ENCODE measurements around the gene SLC66A3.
"Not testable (repeated sequence)": the region's sequence is repeated elsewhere in the genome, so short reads cannot be mapped to it uniquely, and the experiment has no call there.

Gene SLC66A3

DNA sequence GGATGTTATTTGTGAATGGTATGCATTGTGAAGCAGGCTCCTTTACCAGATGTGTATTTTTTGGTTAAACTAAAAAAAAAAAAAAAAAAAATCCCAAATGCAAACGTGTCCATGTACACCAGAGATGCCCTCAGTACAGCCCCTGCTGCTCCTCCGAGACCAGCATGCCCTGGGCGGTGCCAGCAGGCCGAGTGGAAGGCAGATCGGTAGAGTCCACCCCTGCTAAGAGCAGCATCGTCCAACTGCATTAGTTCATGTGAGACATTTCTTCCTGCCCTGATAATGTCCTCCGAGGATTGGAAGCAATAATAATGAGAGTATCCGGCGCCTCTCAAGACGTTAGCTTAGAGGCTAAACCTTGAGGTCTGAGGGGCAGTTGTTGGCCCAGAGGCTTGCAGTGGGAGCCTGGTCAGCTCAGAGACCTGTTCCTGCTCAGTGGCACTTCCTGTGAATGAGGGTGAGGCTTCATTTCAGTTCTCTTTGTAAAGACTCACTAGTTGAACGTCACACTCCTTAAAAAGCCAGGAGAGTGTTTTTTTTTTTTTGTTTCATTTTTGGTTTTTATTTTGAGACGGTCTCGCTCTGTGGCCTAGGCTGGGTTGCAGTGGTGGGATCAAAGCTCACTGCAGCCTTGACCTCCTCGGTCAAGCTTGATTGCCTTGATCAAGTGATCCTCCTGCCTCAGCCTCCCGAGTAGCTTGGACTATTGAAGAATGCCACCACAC is 5.6 kb downstream of the SLC66A3 start:
- no peak for FAIRE-seq

DNA sequence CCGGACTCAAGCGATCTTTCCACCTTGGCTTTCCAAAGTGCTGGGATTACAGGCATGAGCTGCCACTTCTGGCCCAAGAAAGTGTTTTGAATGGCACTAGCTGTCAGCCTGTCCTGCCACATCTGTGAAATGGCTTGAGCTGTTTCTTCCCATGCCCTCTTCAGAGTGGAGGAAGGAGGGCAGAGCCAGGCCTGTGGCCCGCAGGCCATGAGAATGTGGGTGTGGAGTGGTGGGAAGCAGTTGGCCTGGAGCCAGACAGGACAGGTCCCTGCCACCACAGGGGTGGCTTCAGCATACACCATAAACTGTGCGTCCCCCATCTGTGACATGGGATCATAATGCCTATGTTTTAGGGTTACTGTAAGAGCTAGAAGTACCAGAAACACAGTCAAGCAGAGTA is 6.5 kb downstream of the SLC66A3 start:
- DNase-seq (ENCODE audit: insufficient read length, low spot score), result no peak
- FAIRE-seq, result no peak

More for the DNA sequence above, 5.6 kb downstream of the SLC66A3 start:
- no peak for DNase-seq (ENCODE audit: insufficient read length, low spot score)

DNA sequence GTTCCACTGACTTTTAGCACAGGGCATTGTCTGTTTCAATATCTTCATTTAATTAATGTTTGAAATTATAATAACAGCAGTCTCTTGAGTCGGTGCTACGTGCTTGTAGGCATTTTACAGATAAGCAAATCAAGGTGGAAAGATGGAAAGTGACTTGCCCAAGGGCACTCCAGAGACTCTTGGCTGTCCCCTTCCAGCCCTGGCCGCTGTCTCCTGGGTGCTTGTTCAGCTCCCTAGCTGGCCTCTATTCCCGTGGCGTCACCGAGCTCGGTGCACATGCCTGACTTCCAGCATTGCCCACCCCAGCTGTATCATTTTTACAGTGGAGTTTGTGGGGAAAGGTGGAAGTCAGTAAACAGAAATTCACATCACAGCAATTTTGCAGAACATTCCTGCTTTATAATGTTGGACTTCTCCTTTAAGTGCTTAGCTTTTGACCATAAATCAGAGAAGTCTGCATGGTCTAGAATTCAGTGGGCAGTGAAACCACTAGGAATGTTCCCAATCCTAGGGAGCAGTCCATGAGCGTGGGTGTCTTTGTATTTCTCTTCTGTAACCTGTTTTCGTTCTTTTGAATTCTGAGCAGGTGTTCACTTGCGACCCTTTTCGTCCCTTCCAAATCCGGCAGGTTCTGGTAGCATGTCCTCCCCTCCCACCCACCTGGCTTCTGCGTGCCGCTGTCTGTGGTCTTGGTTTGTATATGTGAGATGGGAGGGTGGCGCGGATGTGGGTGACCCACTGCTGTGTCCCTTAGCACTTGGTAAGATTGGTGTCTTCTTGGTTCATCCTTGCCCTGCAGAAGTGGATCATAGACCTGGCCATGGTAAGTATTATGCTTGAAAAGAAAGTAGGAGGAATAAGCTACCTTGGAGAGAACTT is 8.4 kb downstream of the SLC66A3 start:
- no peak for FAIRE-seq
- no peak for DNase-seq (ENCODE audit: insufficient read length, low spot score)

DNA sequence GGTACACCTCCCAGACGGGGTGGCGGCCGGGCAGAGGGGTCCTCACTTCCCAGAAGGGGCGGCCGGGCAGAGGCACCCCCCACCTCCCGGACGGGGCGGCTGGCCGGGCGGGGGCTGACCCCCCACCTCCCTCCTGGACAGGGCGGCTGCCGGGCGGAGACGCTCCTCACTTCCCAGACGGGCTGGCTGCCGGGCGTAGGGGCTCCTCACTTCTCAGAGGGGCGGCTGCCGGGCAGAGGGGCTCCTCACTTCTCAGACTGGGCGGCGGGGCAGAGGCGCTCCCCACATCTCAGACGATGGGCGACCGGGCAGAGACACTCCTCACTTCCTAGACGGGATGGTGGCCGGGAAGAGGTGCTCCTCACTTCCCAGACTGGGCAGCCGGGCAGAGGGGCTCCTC is 9.8 kb downstream of the SLC66A3 start:
- FAIRE-seq; DNase-seq (ENCODE audit: insufficient read length, low spot score): not testable (repeated sequence)

DNA sequence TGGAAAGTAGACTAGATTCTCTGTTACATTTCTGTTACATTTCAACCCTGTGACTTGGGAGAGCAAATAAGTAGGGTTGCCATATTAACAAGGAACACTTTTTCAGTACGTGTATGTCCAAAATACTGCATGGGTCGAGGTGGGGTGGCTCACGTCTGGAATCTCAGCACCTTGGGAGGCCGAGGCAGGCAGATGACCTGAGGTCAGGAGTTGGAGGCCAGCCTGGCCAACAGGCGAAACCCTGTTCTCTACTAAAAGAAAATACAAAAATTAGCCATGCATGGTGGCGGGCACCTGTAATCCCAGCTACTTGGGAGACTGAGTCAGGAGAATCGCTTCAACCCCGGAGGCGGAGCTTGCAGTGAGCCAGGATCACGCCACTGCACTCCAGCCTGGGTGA is 11.2 kb downstream of the SLC66A3 start:
- DNase-seq (ENCODE audit: insufficient read length, low spot score) (no peak), FAIRE-seq (no peak)

DNA sequence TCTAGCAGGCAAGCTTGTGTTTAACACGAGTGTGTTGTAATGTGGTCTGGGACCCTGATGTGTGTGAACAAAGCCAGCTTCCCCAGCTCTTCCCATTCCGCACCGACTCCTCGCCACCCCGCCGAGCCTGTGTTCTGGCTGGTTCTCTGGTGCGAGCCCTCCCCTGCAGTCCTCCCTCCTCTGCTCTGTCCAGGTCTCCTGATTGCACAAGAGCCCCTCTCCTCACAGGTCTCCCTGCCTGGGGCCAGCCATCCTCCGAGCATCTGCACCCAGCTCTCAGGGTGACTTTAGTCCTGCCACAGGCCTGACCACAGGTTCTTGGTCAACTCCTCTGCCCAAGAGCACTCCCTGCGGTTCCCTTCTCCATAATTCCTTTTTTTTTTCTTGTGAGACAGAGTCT is 13.2 kb downstream of the SLC66A3 start:
- no peak for DNase-seq (ENCODE audit: insufficient read length, low spot score)
- no peak for FAIRE-seq

DNA sequence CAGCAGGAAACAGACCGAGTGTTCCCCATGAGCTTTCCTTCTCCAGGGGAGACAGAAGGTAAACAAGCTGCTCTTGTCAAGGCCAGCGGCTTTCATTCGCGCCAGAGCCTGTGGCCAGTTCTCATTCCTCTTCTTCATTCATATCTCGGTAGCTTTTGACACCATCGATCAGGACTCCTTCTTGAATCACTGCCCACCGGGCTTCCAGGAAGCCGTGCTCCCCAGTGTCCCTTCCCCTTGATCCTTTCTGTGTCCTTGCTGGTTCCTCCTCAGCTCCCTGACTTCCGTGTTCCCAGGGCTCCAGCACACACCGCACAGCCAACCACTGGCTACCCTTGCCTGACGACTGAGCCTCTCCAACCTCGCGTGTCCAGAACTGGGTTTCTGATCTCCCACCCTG is 14.1 kb downstream of the SLC66A3 start:
- no peak for DNase-seq (ENCODE audit: insufficient read length, low spot score)
- no peak for FAIRE-seq

DNA sequence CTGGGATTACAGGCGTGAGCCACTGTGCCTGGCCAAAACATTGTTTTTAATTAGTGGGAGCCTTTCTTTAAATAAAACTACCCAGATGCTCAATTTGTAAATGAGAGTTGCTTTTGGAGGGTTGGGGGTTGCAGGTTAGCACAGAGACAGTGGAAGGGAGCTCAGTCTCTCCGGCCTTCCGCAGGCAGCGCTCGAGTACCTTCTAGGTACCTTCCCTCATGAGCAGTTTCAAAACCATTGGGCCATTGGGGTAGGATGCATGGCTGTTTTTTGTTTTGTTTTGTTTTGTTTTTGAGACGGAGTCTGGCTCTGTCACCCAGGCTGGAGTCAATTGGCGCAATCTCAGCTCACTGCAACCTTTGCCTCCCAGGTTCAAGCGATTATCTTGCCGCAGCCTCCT is 19.0 kb downstream of the SLC66A3 start:
- FAIRE-seq (no peak), DNase-seq (ENCODE audit: insufficient read length, low spot score) (no peak)

DNA sequence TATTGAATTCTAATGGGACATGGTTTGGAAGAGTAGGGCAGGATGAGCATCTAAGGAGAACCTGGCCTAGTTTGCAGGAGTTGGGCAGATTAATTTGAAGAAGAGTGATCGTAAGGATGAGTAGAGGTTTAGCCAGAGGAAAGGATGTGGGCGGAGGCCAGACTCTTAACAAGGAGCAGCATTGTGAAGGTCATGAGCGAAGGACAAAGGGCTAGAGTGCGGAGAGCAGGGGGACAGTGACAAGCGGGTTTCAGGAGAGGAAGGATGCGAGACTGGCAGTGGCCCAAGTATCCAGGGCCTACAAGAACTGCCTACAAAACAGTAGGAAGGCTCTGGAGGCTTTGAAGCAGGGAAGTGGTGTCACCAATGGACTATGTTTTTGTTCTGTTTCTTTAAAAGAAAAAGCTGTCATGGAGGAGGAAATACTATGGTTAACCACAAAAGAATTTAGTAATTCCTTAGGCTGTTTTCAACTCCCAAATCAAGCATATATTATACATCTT is 20.1 kb downstream of the SLC66A3 start:
- DNase-seq (ENCODE audit: insufficient read length, low spot score), result peak; percentile 41
- FAIRE-seq, result no peak

DNA sequence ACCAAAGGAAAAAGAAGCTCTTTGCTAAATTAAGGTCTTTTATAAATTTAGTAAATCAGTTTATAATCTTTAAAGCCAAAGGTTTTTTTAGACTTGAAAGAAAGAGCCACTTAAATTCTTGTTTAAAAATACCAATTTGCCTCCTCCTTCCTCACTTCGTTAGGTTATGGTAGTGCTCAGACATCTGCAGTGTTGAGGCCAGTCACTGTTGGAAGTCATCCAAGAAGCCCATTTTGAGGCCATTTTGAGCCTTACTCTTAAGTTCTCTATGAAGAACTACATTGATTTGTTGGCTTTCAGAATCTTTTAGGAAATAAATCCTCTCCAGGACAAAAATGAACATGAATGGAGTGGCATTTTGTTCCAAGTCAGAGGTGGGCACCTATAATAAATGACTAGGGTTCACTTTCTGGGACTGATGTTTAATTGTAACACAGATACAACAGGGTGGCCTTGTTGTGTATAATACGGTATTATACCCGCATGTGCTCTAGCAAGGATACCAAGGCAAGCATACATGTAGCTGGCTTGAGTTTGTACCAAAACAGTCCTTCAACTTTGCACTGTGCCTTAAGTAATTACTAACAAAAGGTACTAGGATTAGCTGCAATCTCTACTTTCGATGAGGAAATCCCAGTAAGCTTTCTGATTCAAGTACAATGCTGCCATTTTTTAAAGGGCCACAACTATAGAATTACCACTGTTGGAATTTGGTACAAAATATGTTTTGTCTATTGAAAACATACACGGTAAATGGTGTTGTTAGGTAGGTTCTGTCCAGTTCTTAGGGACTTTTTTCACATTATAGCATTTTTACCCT is 22.8 kb downstream of the SLC66A3 start:
- no peak for FAIRE-seq
- no peak for DNase-seq (ENCODE audit: insufficient read length, low spot score)

DNA sequence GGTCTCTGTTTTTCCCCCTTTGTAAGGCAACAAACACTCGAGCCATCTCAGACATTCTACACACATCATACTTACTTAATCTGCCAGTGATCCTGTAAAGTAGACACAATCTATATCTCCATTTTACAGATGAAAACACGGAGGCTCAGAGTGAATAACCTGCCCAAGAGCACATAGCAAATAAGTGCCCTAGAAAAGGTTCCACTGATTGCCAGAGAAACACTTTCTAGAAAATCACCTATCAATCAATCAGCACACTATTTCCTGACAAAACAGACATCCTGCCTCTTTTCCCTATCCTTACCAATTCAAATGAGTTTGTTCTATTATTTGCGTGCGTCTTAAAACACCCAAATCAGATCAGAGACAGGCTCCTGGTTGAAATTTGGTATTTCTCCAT is 23.9 kb downstream of the SLC66A3 start:
- FAIRE-seq, result no peak

DNA sequence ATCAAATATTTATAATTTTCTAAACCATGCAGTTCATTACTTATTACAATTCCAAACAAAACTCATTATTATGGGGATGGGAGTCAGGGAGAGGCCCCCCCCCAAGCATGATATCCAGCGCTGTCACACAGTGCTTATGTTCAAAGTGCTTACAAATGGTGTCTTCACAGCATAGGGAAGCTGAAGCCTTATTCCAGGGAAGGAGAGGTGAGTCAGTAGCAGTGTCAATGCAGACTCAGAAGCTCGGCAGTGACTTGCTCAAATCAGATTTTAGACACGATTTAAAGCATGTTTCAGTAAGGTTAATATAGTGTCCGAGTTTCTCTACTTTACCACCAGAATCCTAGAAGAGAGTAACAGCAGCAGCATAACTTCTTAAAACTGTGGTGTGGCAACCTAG is 24.6 kb downstream of the SLC66A3 start:
- FAIRE-seq (peak; percentile 38), DNase-seq (ENCODE audit: insufficient read length, low spot score) (no peak)

More for the DNA sequence above, 23.9 kb downstream of the SLC66A3 start:
- no peak for DNase-seq (ENCODE audit: insufficient read length, low spot score)

DNA sequence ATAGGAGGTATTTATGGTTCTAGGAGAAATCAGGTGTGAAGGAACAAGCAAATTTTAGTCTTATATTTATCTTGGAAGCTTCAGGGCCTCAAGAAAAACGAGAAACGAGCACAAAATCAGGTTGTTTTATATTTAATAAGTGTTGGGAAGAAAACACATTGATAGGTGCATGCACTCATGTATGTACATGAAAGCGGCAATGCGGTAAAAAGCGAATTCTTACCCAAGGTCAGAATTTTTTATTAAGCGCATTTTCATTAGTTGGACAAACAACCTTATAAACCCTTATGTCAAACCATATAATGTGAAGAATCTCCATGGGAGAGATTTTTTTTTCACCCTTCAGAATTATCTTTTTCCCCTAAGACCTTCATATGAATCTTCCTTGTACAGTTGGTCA is 25.4 kb downstream of the SLC66A3 start:
- FAIRE-seq, result no peak

DNA sequence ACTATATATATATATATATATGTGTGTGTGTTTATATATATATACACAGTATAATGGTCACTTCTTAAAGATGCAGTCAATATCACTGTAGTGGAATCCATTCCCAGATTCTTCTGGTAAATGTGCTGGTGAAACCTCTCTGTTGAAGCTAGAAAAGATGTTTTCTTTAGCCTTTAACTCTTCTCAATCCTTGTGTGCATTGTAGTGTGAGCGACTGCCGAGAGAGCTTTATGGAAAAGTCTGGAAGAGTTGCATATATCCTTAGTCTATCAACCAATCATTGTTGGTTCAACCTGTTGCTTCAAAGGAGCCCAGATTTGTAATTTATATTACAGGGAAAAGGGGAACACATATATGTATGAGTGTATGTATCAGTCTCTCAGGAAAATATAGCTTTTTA is 27.7 kb downstream of the SLC66A3 start:
- DNase-seq (ENCODE audit: insufficient read length, low spot score) (no peak), FAIRE-seq (no peak)

More for the DNA sequence above, 25.4 kb downstream of the SLC66A3 start:
- DNase-seq (ENCODE audit: insufficient read length, low spot score), result no peak

DNA sequence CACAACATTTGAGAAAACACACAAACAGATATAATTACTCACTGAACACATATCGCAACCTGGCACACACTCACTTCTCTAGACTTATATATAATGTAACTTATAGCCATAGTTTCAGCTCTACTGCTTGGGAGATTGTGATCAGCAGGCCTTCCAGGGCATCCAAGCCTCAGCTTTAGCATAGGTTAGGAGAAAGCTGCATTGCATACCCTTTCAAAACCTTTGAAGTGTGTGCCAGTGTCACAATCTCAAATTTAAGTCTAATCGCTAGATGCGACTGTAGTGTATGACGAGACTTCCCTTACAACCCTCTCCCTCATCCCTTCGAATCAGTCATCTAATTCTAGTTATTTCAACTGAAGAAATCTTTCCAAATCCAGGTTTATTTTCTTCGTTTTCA is 30.9 kb downstream of the SLC66A3 start:
- FAIRE-seq (no peak), DNase-seq (ENCODE audit: insufficient read length, low spot score) (no peak)

DNA sequence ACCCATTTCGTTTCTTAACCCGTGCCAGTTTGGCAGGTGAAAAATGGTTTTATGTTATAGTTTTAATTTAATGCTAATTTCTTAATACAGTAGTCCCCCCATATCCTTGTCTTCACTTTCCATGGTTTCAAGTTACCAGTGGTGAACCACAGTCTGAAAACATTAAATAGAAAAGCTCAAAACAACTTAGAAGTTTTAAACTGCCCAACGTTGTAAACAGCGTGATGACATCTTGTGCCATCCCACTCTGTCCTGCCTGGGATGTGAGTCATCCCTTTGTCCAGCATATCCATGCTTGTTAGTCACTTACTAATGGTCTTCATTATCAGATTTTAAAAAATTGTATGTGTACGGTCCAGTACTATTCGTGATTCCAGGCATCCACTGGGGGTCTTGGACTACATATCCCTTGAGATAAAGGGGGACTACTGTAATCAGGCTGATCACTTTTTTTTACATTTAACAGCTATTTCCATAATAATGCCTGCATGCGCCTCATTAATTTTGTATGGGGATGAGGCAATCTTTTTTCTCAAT is 31.9 kb downstream of the SLC66A3 start:
- DNase-seq (ENCODE audit: insufficient read length, low spot score), result no peak
- FAIRE-seq, result peak; percentile 16

DNA sequence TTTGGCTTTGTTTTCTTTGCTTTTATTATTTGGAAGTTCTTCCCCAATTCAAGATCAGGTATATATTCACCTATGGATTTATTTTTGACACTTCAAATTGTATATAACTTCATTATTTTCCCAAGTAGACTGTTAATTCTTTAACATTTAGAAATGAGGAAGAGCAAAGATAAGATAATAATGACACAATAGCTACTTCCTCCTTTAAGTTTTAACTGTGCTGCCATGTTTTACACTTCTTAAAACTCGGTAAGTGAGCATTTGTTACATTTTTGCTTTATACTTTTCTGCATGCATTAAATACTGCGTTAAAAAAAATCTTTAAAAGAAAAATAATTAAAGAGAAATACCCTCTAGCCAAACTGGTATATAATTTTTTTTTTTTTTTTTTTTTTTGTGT is 32.5 kb downstream of the SLC66A3 start:
- DNase-seq (ENCODE audit: insufficient read length, low spot score) (no peak), FAIRE-seq (no peak)

DNA sequence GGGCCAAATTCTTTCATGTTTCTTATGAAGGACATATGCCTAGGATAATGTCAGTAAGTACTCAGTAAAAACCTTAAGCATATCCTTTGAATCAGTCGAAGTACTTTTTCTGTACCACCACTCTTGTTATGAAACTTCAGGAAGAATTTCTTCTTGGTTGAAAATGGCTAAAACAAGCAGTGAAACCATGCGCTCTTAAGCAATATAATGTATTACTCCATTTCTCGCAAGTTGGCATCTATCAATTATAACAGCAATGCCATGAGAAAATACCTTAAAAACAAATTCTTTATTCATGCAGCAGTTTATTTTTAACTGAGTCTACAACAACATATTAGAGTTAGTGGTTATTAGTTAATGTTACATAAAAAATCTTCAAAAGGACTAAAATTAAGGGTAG is 41.0 kb downstream of the SLC66A3 start:
- FAIRE-seq (no peak), DNase-seq (ENCODE audit: insufficient read length, low spot score) (no peak)

DNA sequence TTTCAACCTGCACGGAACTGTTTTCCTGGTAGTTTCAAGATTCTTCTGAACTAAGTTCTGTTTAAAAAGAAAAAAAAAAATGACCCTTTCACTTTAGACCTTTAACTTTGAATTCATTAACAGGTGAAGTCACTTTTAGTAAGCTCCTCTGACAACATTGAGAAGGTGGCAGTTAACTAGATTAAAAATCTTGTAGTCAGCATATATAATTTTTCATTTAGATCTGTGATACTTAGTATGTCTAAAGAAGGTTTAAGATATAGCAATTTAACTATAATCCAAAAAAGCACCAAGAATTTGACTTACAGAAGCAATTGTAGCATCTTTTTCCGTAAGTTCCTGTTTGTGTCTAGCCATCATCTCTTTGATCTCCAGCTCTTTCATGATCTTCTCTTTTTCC is 45.4 kb downstream of the SLC66A3 start:
- no peak for DNase-seq (ENCODE audit: insufficient read length, low spot score)
- no peak for FAIRE-seq

DNA sequence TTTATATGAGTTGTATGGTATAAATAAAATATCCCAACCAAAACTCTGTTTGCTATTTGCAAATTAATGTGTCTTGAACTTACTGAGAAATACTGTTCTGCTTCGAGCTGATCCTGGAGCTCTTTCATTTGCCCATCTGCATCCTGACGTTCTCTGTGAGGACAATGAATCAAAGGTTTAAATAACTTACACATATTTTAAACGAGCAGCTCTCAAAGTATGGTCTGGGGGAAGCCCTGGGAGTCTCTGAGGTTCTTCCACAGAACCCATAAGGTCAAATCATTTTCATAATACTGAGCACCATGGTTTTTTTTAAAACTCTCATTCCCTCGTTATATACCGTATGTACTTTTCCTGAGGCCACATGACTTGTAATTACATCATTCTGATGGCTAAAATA is 46.7 kb downstream of the SLC66A3 start:
- FAIRE-seq (no peak), DNase-seq (ENCODE audit: insufficient read length, low spot score) (no peak)

DNA sequence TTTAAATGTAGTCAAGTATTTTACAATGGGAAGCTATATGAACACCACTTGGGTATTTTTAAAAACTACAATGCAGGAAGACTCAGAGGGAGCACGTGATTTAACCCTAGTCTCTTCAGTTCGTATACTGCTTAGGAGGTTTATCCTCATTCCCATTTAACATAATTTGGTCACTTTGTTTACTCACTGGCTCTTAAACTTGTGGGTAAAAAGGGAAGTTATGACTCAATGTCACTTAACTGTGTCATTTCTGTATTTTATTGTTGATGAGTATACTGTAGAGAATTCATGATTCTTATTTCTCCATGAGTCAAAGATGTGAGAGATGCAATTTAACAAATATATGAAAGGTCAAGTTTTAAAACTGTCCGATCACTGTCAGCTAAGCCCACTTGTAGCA is 48.2 kb downstream of the SLC66A3 start:
- FAIRE-seq (no peak), DNase-seq (ENCODE audit: insufficient read length, low spot score) (peak; percentile 68)
